Liver (tissue), 9 donors: ENCODE data around the gene MBD3L3. TPM values are rescaled to one million over a fixed set of nuclear protein-coding genes. Genes with fewer than 3 reads are reported as not detected.

ENCODE experiments used
- DNase-seq: peaks from one replicate; pipeline ENCODE4 v3.0.0-alpha.2; 2017; ENCODE audit warnings: low spot score
- H3K27ac ChIP-seq, 2 donors: one replicate each; pipeline ENCODE4 v1.7.0; 2013; ENCODE audit warnings: inconsistent platforms in 2 of 2, low read length in 2 of 2, control low read depth in 1 of 2, low read depth in 1 of 2, mild to moderate bottlenecking in 1 of 2
- H3K27me3 ChIP-seq, 4 donors: one replicate each; pipeline versions ENCODE4 v1.6.1 to v1.7.0; 2013; ENCODE audit warnings: low read length in 3 of 4, inconsistent platforms in 1 of 4, mild to moderate bottlenecking in 1 of 4, moderate library complexity in 1 of 4; ENCODE audit not compliant: control insufficient read depth in 4 of 4, insufficient read depth in 4 of 4
- H3K36me3 ChIP-seq, 4 donors: one replicate each; pipeline versions ENCODE4 v1.6.1 to v1.7.0; 2013; ENCODE audit warnings: low read length in 3 of 4, mild to moderate bottlenecking in 3 of 4, low read depth in 1 of 4, moderate library complexity in 1 of 4; ENCODE audit not compliant: control insufficient read depth in 4 of 4, insufficient read depth in 3 of 4
- H3K4me1 ChIP-seq, 4 donors: one replicate each; pipeline versions ENCODE4 v1.6.1 to v1.7.0; 2013; ENCODE audit warnings: low read length in 3 of 4, mild to moderate bottlenecking in 3 of 4, moderate library complexity in 1 of 4; ENCODE audit not compliant: control insufficient read depth in 4 of 4, insufficient read depth in 4 of 4
- H3K4me3 ChIP-seq, 3 donors: one replicate each; pipeline versions ENCODE4 v1.6.1 to v1.7.0; 2013; ENCODE audit warnings: low read length in 3 of 3, control low read depth in 1 of 3, low read depth in 1 of 3, mild to moderate bottlenecking in 1 of 3
- H3K9ac ChIP-seq, 2 donors: one replicate each; pipeline ENCODE4 v1.7.0; 2013; ENCODE audit warnings: low read length in 2 of 2, mild to moderate bottlenecking in 2 of 2, moderate library complexity in 2 of 2, control low read depth in 1 of 2, low read depth in 1 of 2
- H3K9me3 ChIP-seq, 4 donors: one replicate each; pipeline versions ENCODE4 v1.6.1 to v1.7.0; 2013; ENCODE audit warnings: low read length in 3 of 4; ENCODE audit not compliant: control insufficient read depth in 4 of 4
- EGR1 ChIP-seq, 2 donors: IDR thresholded peaks; 2 replicates each; pipeline ENCODE4 v1.6.1; 2016 to 2018; ENCODE audit warnings: antibody characterized with exemption in 2 of 2, low read depth in 2 of 2
- FOXA1 ChIP-seq: IDR thresholded peaks from 2 replicates; pipeline ENCODE4 v1.6.1; 2016; ENCODE audit warnings: antibody characterized with exemption
- FOXA2 ChIP-seq: IDR thresholded peaks from 2 replicates; pipeline ENCODE4 v1.6.1; 2016; ENCODE audit warnings: antibody characterized with exemption
- GABPA ChIP-seq, 2 donors: IDR thresholded peaks in 1 of 2; conservative IDR thresholded peaks in 1 of 2; 2 replicates each; pipeline ENCODE4 v1.6.1; 2016; ENCODE audit warnings: antibody characterized with exemption in 2 of 2, mild to moderate bottlenecking in 1 of 2, moderate library complexity in 1 of 2
- HNF4A ChIP-seq, 2 donors: conservative IDR thresholded peaks; 2 replicates each; pipeline ENCODE4 v1.6.1; 2016; ENCODE audit warnings: antibody characterized with exemption in 2 of 2, mild to moderate bottlenecking in 2 of 2
- HNF4G ChIP-seq: IDR thresholded peaks from 2 replicates; pipeline ENCODE4 v1.6.1; 2016; ENCODE audit warnings: antibody characterized with exemption
- JUND ChIP-seq, 2 donors: IDR thresholded peaks; 2 replicates each; pipeline ENCODE4 v1.6.1; 2016; ENCODE audit warnings: antibody characterized with exemption in 2 of 2
- MAX ChIP-seq: IDR thresholded peaks from 2 replicates; pipeline ENCODE4 v1.6.1; 2016; ENCODE audit warnings: antibody characterized with exemption
- NR2F2 ChIP-seq: IDR thresholded peaks from 2 replicates; pipeline ENCODE4 v1.6.1; 2016; ENCODE audit warnings: antibody characterized with exemption
- RAD21 ChIP-seq, 2 donors: IDR thresholded peaks; 2 replicates each; pipeline ENCODE4 v1.6.1; 2016; ENCODE audit warnings: antibody characterized with exemption in 2 of 2, mild to moderate bottlenecking in 2 of 2
- REST ChIP-seq: IDR thresholded peaks from 2 replicates; pipeline ENCODE4 v1.6.1; 2016; ENCODE audit warnings: antibody characterized with exemption, mild to moderate bottlenecking
- RXRA ChIP-seq, 2 donors: IDR thresholded peaks; 2 replicates each; pipeline ENCODE4 v1.6.1; 2017 to 2018; ENCODE audit warnings: antibody characterized with exemption in 2 of 2, mild to moderate bottlenecking in 1 of 2
- SP1 ChIP-seq: IDR thresholded peaks from 2 replicates; pipeline ENCODE4 v1.6.1; 2018; ENCODE audit warnings: antibody characterized with exemption, mild to moderate bottlenecking
- TAF1 ChIP-seq: conservative IDR thresholded peaks from 2 replicates; pipeline ENCODE4 v1.6.1; 2016; ENCODE audit warnings: antibody characterized with exemption, mild to moderate bottlenecking
- YY1 ChIP-seq: IDR thresholded peaks from 2 replicates; pipeline ENCODE4 v1.6.1; 2016; ENCODE audit warnings: antibody characterized with exemption, mild to moderate bottlenecking
- ZBTB33 ChIP-seq: IDR thresholded peaks from 2 replicates; pipeline ENCODE4 v1.6.1; 2016; ENCODE audit warnings: antibody characterized with exemption
- WGBS: extraction: QIAGEN DNeasy Blood & Tissue Kit; methylation state at CpG from one replicate; pipeline ENCODE4 v1.1.7; 2013; 5-methylcytosine and 5-hydroxymethylcytosine counted together
- polyA plus RNA-seq, 2 donors: library from polyadenylated mRNA; stranded (reverse) in 1 of 2; unstranded in 1 of 2; fragments of 200-250 nt in 1 of 2; fragments of >200 nt in 1 of 2; fragmentation: Nextera tagmentation in 1 of 2; extraction: Ambion mirVana in 1 of 2; gene quantifications; one replicate each; pipeline versions ENCODE4 v1.2.1 to v1.2.3, GENCODE V29; 2013 to 2015
- total RNA-seq, 2 donors: library from RNA; depleted of rRNA; stranded (reverse); fragments of >200 nt; gene quantifications; one replicate each; pipeline ENCODE4 v1.2.3, GENCODE V29; 2014
- TF ChIP-seq, protein P1 (sequence below): fragments of 150-350 bp; IDR thresholded peaks from 2 replicates; pipeline ENCODE4 v1.5.1; 2017; ENCODE audit warnings: improper control_type of control experiment, low read depth, low read length; ENCODE audit not compliant: missing input control
- TF ChIP-seq, protein P2 (sequence below): IDR thresholded peaks from 2 replicates; pipeline ENCODE4 v1.6.1; 2016; ENCODE audit warnings: antibody characterized with exemption
- donor health status: healthy.
- donor health status: healthy.
- donor health status: healthy.
- donor health status: healthy.
- donor health status: healthy.

Gene MBD3L3
- total and polyA plus RNA-seq, 4 donors: not detected

GRCh38 chr19:7069042-7069903, 10.8 kb upstream of the MBD3L3 start, which contains the start of gene ZNF557:
Gene ZNF557 (plus strand): TSS chr19:7069703. CDS start chr19:7075075, 5,372 bp downstream.
- Histone ChIP-seq H3K9ac (peak within 1 kb of the TSS; percentile 56 to 57), H3K27me3 (no peaks in the 10 kb centered on the region), H3K9me3 (peaks cover 0 to 9% (median 2%) of the 10 kb centered on the region in 4 donors), H3K4me3 (peak within 1 kb of the TSS; percentile 66 to 88 (median 81)), H3K27ac (peak within 1 kb of the TSS; percentile 74 to 83), H3K4me1 (peaks cover 4 to 9% (median 8%) of the 10 kb centered on the region in 4 donors), H3K36me3 (peaks cover 14 to 22% (median 18%) of the 10 kb centered on the region in 4 donors)
- TF ChIP-seq EGR1 (IDR thresholded peaks at IDR 0.05; ENCODE audit: low read depth in 2 of 2) (peak; percentile 78 to 84), NR2F2 (peak; percentile 38), FOXA1 (no peak), SP1 (peak; percentile 89), TAF1 (no peak), RAD21 (IDR thresholded peaks at IDR 0.05) (no peak), HNF4G (no peak), FOXA2 (no peak), HNF4A (conservative IDR thresholded peaks at IDR 0.05) (peak in 1 of 2 donors; percentile 2), GABPA (IDR thresholded peaks at IDR 0.05 in 1 of 2, conservative IDR thresholded peaks at IDR 0.05 in 1 of 2) (peak; percentile 91 to 96), ZBTB33 (peak; percentile 37), MAX (peak; percentile 80), JUND (IDR thresholded peaks at IDR 0.05) (peak in 1 of 2 donors; percentile 50), RXRA (IDR thresholded peaks at IDR 0.05) (peak in 1 of 2 donors; percentile 44), YY1 (peak; percentile 38), REST (peak; percentile 57)
- TF ChIP-seq, protein P1, sequence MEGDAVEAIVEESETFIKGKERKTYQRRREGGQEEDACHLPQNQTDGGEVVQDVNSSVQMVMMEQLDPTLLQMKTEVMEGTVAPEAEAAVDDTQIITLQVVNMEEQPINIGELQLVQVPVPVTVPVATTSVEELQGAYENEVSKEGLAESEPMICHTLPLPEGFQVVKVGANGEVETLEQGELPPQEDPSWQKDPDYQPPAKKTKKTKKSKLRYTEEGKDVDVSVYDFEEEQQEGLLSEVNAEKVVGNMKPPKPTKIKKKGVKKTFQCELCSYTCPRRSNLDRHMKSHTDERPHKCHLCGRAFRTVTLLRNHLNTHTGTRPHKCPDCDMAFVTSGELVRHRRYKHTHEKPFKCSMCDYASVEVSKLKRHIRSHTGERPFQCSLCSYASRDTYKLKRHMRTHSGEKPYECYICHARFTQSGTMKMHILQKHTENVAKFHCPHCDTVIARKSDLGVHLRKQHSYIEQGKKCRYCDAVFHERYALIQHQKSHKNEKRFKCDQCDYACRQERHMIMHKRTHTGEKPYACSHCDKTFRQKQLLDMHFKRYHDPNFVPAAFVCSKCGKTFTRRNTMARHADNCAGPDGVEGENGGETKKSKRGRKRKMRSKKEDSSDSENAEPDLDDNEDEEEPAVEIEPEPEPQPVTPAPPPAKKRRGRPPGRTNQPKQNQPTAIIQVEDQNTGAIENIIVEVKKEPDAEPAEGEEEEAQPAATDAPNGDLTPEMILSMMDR: no peak
- TF ChIP-seq, protein P2, sequence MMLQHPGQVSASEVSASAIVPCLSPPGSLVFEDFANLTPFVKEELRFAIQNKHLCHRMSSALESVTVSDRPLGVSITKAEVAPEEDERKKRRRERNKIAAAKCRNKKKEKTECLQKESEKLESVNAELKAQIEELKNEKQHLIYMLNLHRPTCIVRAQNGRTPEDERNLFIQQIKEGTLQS: no peak
- WGBS: under 1% methylated on average over 56 of the region's 56 CpGs
- peak; percentile 99 for DNase-seq
